K562 (cell line): Measurements from ENCODE around the gene TPRG1L. TPM values are rescaled to one million over a fixed set of nuclear protein-coding genes. Genes with fewer than 3 reads are reported as not detected.

Experiments used
- ATAC-seq: fragments of 200-7000 bp; cut with Tn5 transposase; 3 replicates; pipeline ENCODE4 v1.9.1; 2020; ENCODE audit warnings: moderate library complexity
- BruUV-seq: library from RNA; stranded (reverse); fragments of 400-500 nt; replicated peaks from 2 replicates; lab custom pipeline; 2021; lab: Mats Ljungman, UMichigan
- CTCF ChIA-PET: fragments of 300-600 bp; formaldehyde crosslinking; extraction: SDS; loops from one replicate; lab custom pipeline; 2021; ENCODE audit warnings: low intra/inter-chr PET ratio; lab: Yijun Ruan, JAX
- POLR2A ChIA-PET: fragments of 300-600, 350-650 bp; sonication (Branson Sonifier 250); formaldehyde crosslinking; extraction: SDS; loops from one replicate; lab custom pipeline; 2021; ENCODE audit warnings: antibody characterized with exemption, inconsistent platforms; lab: Yijun Ruan, JAX
- DNase-seq, 4 experiments: peaks; one replicate each; pipeline versions ENCODE4 v3.0.0 to v3.0.0-alpha.2; 2011 to 2018; ENCODE audit warnings: low spot score in 3 of 4, mixed read lengths in 3 of 4; ENCODE audit errors: extremely low read depth in 1 of 4
- FAIRE-seq: peaks from 2 replicates; lab custom pipeline; 2011; peaks lifted over from hg19 to GRCh38; lab: Jason Lieb, UNC
- H2AFZ ChIP-seq: 2 replicates; pipeline ENCODE4 v1.6.0; 2011; ENCODE audit warnings: low read depth, low read length, control low read depth, inconsistent platforms
- H3K27ac ChIP-seq: fragments of 200-600 bp; 3 replicates; pipeline ENCODE4 v1.8.0; 2011; ENCODE audit warnings: low read depth, mild to moderate bottlenecking, control low read depth, inconsistent platforms, low read length, moderate library complexity, mixed read lengths; ENCODE audit errors: extremely low read depth
- H3K27me3 ChIP-seq, 2 experiments: fragments of 300-600 bp in 1 of 2; 2 replicates in 1 of 2; 3 replicates in 1 of 2; pipeline versions ENCODE4 v1.6.0 to v1.8.0; 2011; ENCODE audit warnings: inconsistent platforms in 2 of 2, low read length in 2 of 2, mild to moderate bottlenecking in 1 of 2, mixed read lengths in 1 of 2, moderate library complexity in 1 of 2; ENCODE audit not compliant: control insufficient read depth in 2 of 2, insufficient read depth in 2 of 2
- H3K36me3 ChIP-seq: fragments of 300-600 bp; 3 replicates; pipeline ENCODE4 v1.8.0; 2011; ENCODE audit warnings: mild to moderate bottlenecking, low read length, inconsistent platforms; ENCODE audit not compliant: control insufficient read depth, insufficient read depth
- H3K4me1 ChIP-seq, 2 experiments: fragments of 200-600 bp in 1 of 2; replicated peaks in 1 of 2; 2 replicates in 1 of 2; 3 replicates in 1 of 2; pipeline versions ENCODE4 v1.5.1 to v1.8.0; 2011; ENCODE audit warnings: inconsistent platforms in 2 of 2, low read length in 2 of 2, mild to moderate bottlenecking in 1 of 2, mixed read lengths in 1 of 2, moderate library complexity in 1 of 2; ENCODE audit not compliant: control insufficient read depth in 2 of 2, insufficient read depth in 2 of 2
- H3K4me2 ChIP-seq: 2 replicates; pipeline ENCODE4 v1.6.1; 2011; ENCODE audit warnings: low read length, control low read depth, inconsistent platforms, mixed read lengths; ENCODE audit not compliant: insufficient read depth
- H3K4me3 ChIP-seq: fragments of 200-600 bp; sonication (generic), shearing (Covaris generic); 2 replicates; pipeline ENCODE4 v1.5.1; 2016; ENCODE audit warnings: control low read depth, inconsistent platforms
- H3K79me2 ChIP-seq: fragments of 200-600 bp; 3 replicates; pipeline ENCODE4 v1.8.0; 2011; ENCODE audit warnings: low read length, inconsistent platforms; ENCODE audit not compliant: control insufficient read depth, insufficient read depth
- H3K9ac ChIP-seq, 2 experiments: 2 replicates each; pipeline versions ENCODE4 v1.6.0 to v1.6.1; 2011; ENCODE audit warnings: low read depth in 2 of 2, low read length in 2 of 2, control low read depth in 1 of 2, inconsistent platforms in 1 of 2, mild to moderate bottlenecking in 1 of 2, mixed read lengths in 1 of 2; ENCODE audit not compliant: insufficient read depth in 1 of 2
- H3K9me1 ChIP-seq: one replicate; pipeline ENCODE4 v1.6.0; 2011; ENCODE audit warnings: inconsistent platforms, mild to moderate bottlenecking, low read length, moderate library complexity; ENCODE audit not compliant: control insufficient read depth, insufficient read depth
- H3K9me3 ChIP-seq: replicated peaks from 2 replicates; pipeline ENCODE4 v1.5.1; 2011; ENCODE audit warnings: low read depth, low read length, inconsistent platforms; ENCODE audit not compliant: control insufficient read depth, insufficient read depth
- H4K20me1 ChIP-seq: replicated peaks from 2 replicates; pipeline ENCODE4 v1.6.1; 2011; ENCODE audit warnings: low read length, inconsistent platforms, mixed read lengths; ENCODE audit not compliant: control insufficient read depth, insufficient read depth
- CEBPB ChIP-seq: fragments of 450-650 bp; IDR thresholded peaks from 2 replicates; pipeline ENCODE4 v1.6.1; 2016; ENCODE audit warnings: missing genetic modification characterization, missing compliant biosample characterization
- E2F3 ChIP-seq: fragments of 250-450 bp; sonication (Bioruptor Pico); IDR thresholded peaks from 2 replicates; pipeline ENCODE4 v1.4.0; 2020; ENCODE audit warnings: mild to moderate bottlenecking
- HLTF ChIP-seq: fragments of 450-650 bp; IDR thresholded peaks from 2 replicates; pipeline ENCODE4 v1.6.1; 2016
- POLR2G ChIP-seq: fragments of 200-400 bp; formaldehyde crosslinking; IDR thresholded peaks from 2 replicates; pipeline ENCODE4 v1.6.1; 2017; ENCODE audit warnings: low read depth, mild to moderate bottlenecking, antibody characterized with exemption, low read length, moderate library complexity
- ZBTB7A ChIP-seq: IDR thresholded peaks from 2 replicates; pipeline ENCODE4 v1.6.1; 2011; ENCODE audit warnings: low read depth, mild to moderate bottlenecking, low read length, moderate library complexity, borderline replicate concordance; ENCODE audit not compliant: control insufficient read depth
- ZC3H4 ChIP-seq: sonication (generic); formaldehyde crosslinking; IDR thresholded peaks from 2 replicates; pipeline ENCODE4 v1.9.0; 2021; ENCODE audit warnings: missing genetic modification reagents, borderline replicate concordance
- WGBS: fragments of 100-300 bp; shearing (Covaris generic); methylation state at CpG from one replicate; pipeline ENCODE4 v1.1.6; 2016; ENCODE audit warnings: low coverage, mixed read lengths; ENCODE audit not compliant: insufficient coverage; ENCODE audit errors: missing lambda C conversion rate; 5-methylcytosine and 5-hydroxymethylcytosine counted together
- in situ Hi-C: fragments of 300-500 bp; cut with MboI; formaldehyde crosslinking; loops from 4 replicates; pipeline ENCODE4 v1.15.0; 2018; ENCODE audit warnings: inconsistent platforms, mixed read lengths
- intact Hi-C: fragments of 100-400 bp; cut with micrococcal nuclease; formaldehyde crosslinking; loops from 2 replicates; pipeline ENCODE4 v1.14.2; 2022
- polyA plus RNA-seq, 8 experiments: library from polyadenylated mRNA; depleted of rRNA in 4 of 8; stranded (reverse) in 5 of 8; unstranded in 3 of 8; fragments of >200 nt; fragmentation: Nextera tagmentation in 2 of 8; fragmentation: Illumina TruSeq in 1 of 8; extraction: Ambion mirVana in 2 of 8; extraction: Trizol in 1 of 8; gene quantifications; 2 replicates each; pipeline versions ENCODE4 v1.2.1 to v1.2.3, GENCODE V29; 2011 to 2014; ENCODE audit warnings: inconsistent platforms in 1 of 8, missing spikeins in 1 of 8
- total RNA-seq, 7 experiments: library from RNA; depleted of rRNA in 6 of 7; stranded (reverse); fragments of >200 nt in 6 of 7; fragmentation: Illumina TruSeq in 2 of 7; extraction: Trizol in 2 of 7; gene quantifications; 2 replicates each; pipeline versions ENCODE4 v1.2.1 to v1.2.3, GENCODE V29; 2011 to 2021; ENCODE audit warnings: low replicate concordance in 1 of 7
- TF ChIP-seq, protein P1 (sequence below): fragments of 450-650 bp; IDR thresholded peaks from 2 replicates; pipeline ENCODE4 v1.7.1; 2018; ENCODE audit warnings: mild to moderate bottlenecking, low read depth; ENCODE audit not compliant: partially characterized antibody
- TF ChIP-seq, protein P2 (sequence below): sonication (generic); formaldehyde crosslinking; IDR thresholded peaks from 2 replicates; pipeline ENCODE4 v1.8.1; 2023; ENCODE audit warnings: mild to moderate bottlenecking, missing genetic modification reagents

The TPRG1L gene
- total and polyA plus RNA-seq, 9 of the 15 experiments (the other 6 are each of a cell fraction or from before 2014, with no cell fraction given), result 1.6 to 11.0 (median 6.2) TPM

DNA sequence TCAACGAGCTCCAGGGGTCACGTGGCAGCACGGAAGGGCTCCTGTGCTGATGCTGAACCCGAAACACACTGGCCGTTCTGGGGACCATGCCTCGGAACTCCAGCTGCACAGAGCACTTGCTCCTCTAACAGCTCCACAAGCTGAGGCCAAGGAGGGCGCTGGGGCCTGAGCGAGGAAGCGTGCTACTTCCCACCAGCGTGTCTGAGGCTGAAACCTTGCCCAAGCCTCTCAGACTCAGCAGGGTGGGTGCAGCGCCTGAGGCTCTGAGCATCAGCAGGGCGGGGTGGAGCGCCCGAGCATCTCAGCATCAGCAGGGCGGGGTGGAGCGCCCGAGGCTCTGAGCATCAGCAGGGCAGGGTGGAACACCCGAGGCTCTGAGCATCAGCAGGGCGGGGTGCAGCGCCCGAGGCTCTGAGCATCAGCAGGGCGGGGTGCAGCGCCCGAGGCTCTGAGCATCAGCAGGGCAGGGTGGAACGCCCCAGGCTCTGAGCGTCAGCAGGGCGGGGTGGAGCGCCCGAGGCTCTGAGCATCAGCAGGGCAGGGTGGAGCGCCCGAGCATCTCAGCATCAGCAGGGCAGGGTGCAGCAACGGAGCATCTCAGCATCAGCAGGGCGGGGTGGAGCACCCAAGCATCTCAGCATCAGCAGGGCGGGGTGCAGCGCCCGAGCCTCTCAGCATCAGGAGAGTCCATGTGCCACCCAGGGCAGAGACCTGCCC lies 15.5 kb downstream of the TPRG1L start:
- no peak for ATAC-seq
- no peak for FAIRE-seq
- POLR2A ChIA-PET, result no interaction called here

More for the DNA sequence above, 15.5 kb downstream of the TPRG1L start:
- in situ Hi-C loops, result no loop called here
- Histone ChIP-seq H3K36me3 (peaks cover 49% of the 10 kb centered on the region; the same call in 2 of the 3 replicates), H3K27me3 (no peaks in the 10 kb centered on the region), H3K9me3 (no peaks in the 10 kb centered on the region), H3K79me2 (no peaks in the 10 kb centered on the region), H3K4me2 (no peak overlapping the region), H4K20me1 (0 out of 2 replicates have a peak, but pooled peaks cover 7% of the 10 kb centered on the region), H3K4me3 (no peak overlapping the region), H3K9ac (no peak overlapping the region; a peak in 1 of 4 replicates), H3K4me1 (peaks cover 0 to 8% of the 10 kb centered on the region in 2 experiments; a peak in 1 of 5 replicates), H3K9me1 (no peaks in the 10 kb centered on the region)
- no peak for DNase-seq
- CTCF ChIA-PET, result no interaction called here
- BruUV-seq, result no TSS peak
- 87% methylated on average over 30 of the region's 36 CpGs for WGBS
- TF ChIP-seq, protein P1, sequence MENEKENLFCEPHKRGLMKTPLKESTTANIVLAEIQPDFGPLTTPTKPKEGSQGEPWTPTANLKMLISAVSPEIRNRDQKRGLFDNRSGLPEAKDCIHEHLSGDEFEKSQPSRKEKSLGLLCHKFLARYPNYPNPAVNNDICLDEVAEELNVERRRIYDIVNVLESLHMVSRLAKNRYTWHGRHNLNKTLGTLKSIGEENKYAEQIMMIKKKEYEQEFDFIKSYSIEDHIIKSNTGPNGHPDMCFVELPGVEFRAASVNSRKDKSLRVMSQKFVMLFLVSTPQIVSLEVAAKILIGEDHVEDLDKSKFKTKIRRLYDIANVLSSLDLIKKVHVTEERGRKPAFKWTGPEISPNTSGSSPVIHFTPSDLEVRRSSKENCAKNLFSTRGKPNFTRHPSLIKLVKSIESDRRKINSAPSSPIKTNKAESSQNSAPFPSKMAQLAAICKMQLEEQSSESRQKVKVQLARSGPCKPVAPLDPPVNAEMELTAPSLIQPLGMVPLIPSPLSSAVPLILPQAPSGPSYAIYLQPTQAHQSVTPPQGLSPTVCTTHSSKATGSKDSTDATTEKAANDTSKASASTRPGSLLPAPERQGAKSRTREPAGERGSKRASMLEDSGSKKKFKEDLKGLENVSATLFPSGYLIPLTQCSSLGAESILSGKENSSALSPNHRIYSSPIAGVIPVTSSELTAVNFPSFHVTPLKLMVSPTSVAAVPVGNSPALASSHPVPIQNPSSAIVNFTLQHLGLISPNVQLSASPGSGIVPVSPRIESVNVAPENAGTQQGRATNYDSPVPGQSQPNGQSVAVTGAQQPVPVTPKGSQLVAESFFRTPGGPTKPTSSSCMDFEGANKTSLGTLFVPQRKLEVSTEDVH, result no peak
- no peak for TF ChIP-seq ZC3H4 (CRISPR knock-in tag)
- no peak for TF ChIP-seq HLTF
- TF ChIP-seq POLR2G, result 0 out of 2 replicates have a peak, but pooled peaks have one; percentile 19
- TF ChIP-seq CEBPB (tag), result no peak
- TF ChIP-seq, protein P2, sequence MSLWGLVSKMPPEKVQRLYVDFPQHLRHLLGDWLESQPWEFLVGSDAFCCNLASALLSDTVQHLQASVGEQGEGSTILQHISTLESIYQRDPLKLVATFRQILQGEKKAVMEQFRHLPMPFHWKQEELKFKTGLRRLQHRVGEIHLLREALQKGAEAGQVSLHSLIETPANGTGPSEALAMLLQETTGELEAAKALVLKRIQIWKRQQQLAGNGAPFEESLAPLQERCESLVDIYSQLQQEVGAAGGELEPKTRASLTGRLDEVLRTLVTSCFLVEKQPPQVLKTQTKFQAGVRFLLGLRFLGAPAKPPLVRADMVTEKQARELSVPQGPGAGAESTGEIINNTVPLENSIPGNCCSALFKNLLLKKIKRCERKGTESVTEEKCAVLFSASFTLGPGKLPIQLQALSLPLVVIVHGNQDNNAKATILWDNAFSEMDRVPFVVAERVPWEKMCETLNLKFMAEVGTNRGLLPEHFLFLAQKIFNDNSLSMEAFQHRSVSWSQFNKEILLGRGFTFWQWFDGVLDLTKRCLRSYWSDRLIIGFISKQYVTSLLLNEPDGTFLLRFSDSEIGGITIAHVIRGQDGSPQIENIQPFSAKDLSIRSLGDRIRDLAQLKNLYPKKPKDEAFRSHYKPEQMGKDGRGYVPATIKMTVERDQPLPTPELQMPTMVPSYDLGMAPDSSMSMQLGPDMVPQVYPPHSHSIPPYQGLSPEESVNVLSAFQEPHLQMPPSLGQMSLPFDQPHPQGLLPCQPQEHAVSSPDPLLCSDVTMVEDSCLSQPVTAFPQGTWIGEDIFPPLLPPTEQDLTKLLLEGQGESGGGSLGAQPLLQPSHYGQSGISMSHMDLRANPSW (CRISPR knock-in tag), result no peak
- no peak for TF ChIP-seq E2F3 (CRISPR knock-in tag)
- no peak for TF ChIP-seq ZBTB7A
- TF ChIP-seq, all 486 proteins: peak for 1
- Histone ChIP-seq H2AFZ (no peak overlapping the region), H3K27ac (no peak overlapping the region)
- intact Hi-C loops, result no loop called here
